KOPT-K1 (cell line): ENCODE results near the gene HMGXB3.

ENCODE experiments used
- H3K27ac ChIP-seq: fragments of 200-600 bp; sonication (generic); 2 replicates; pipeline ENCODE4 v1.5.1; 2016; ENCODE audit warnings: antibody characterized with exemption, mild to moderate bottlenecking, low read depth, low read length; ENCODE audit not compliant: poor library complexity, severe bottlenecking
- H3K36me3 ChIP-seq: fragments of 200-600 bp; sonication (generic); 2 replicates; pipeline ENCODE4 v1.5.1; 2017; ENCODE audit warnings: antibody characterized with exemption, mild to moderate bottlenecking, low read length, moderate library complexity; ENCODE audit not compliant: insufficient read depth
- H3K9me3 ChIP-seq: fragments of 200-600 bp; sonication (generic); 2 replicates; pipeline ENCODE4 v1.5.1; 2017; ENCODE audit warnings: antibody characterized with exemption, low read length, mild to moderate bottlenecking; ENCODE audit not compliant: insufficient read depth, poor library complexity, severe bottlenecking

Gene HMGXB3

DNA sequence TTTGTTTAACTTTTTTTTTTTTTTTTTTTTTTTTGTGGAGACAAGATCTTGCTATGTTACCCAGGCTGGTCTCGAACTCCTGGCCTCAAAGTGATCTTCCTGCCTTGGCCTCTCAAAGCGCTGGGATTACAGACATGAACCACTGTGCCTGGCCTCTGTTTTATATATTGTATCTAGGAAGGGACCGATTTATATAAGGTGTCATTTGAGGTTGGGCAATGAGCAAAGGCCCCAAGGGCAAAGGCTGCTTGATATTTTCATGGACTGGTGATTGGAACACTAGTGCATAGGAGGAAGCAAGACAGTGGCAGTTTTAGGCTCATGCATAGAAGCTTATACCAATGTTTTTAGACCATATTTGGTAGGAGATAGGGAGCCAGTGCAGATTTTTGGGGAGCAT is 36.8 kb upstream of the HMGXB3 start:
- Histone ChIP-seq H3K9me3 (no peaks in the 10 kb centered on the region), H3K36me3 (no peaks in the 10 kb centered on the region), H3K27ac (no peak overlapping the region)

DNA sequence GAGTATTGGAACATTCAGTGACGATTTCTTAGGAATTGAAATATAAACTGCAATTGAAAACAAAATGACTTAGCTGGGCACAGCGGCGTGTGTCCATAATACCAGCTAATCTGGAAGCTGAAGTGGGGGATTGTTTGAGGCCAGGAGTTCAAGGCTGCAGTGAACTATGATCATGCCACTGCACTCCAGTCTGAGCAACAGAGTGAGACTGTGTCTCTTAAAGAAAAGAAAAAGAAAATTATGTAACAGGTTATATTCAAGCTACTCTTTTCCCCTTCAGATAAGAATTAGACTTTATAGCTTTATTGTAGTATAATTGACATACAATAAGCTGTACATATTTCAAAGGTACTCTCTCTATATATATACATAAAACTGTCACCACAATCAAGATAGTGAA is 33.6 kb upstream of the HMGXB3 start:
- no peaks in the 10 kb centered on the region for H3K9me3 ChIP-seq
- H3K27ac ChIP-seq: no peak overlapping the region
- no peaks in the 10 kb centered on the region for H3K36me3 ChIP-seq

DNA sequence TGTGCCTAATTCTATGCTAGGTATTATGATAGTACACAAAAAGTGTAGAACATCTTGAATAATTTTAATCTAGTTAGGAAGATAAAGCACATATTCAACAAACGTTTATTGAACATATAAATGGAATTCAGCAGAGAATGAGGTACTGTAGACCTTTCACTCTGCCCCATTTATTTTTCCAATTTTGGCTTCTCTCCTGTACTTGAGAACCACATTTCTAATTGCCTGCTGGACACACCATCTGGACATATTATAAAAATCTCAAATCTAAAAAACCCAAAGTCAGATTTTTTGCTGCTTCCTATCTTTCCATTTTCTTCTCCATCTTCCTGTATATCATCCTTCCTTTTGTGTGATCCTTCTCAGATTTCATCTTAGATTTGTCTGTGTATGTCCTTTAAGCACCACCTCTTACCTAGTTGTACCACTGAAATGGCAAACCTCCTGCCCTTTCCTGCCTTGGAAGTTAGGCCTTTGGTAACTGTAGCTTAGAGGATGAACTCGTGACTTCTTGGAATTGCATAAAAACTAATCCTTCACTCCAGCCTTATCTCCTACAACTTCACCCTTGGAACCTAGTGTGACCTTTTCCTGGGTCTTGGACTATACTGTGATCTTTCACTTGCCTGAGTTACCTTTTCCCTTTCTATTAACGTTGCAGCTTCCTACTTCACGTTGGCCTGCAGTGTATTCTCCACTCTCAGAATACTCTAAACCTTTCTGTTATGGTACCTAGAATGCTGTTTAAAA is 31.2 kb upstream of the HMGXB3 start:
- H3K36me3 ChIP-seq: no peaks in the 10 kb centered on the region
- H3K27ac ChIP-seq: no peak overlapping the region
- H3K9me3 ChIP-seq: no peaks in the 10 kb centered on the region

DNA sequence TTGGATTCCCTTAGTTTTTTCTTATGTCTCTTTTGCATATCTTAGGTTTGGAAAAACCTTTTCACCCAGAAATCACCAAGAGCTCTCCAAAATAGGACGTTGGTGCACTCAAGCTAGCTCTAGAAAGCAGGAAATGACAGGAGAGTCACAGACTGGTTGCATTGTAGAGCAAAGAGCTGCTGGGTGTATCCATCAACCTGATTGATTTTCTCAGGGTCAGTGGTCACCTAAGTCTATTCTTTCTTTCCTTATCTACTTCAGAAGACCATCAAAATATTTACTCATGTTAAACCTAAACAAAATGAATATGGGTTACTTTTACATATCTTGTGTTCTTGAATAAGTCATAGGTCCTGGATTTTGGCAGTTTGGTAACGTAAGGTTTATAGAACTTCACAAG is 25.1 kb upstream of the HMGXB3 start:
- Histone ChIP-seq H3K27ac (no peak overlapping the region), H3K36me3 (peaks cover 15% of the 10 kb centered on the region; the same call in 1 of the 2 replicates), H3K9me3 (no peaks in the 10 kb centered on the region)

DNA sequence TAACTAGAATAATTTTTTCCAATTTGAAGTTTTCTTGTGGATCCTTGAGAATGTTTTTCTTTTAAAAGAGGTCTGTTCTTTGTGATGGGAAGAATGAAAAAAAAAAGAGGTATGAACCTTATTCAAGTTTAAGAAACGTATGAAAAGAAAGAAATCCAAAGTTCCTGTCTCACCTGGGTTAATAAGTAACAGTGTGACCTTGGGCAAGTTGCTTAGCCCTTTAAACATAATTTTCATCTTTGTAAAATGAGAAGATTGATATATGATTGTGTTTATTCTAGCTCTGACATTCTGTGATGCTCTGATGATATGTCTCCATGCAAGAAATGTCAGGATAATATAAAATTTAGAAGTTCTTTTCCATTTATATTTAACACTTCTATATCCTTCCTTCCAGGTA is 20.6 kb upstream of the HMGXB3 start:
- Histone ChIP-seq H3K36me3 (peaks cover 21% of the 10 kb centered on the region; the same call in 1 of the 2 replicates), H3K9me3 (no peaks in the 10 kb centered on the region), H3K27ac (no peak overlapping the region)

DNA sequence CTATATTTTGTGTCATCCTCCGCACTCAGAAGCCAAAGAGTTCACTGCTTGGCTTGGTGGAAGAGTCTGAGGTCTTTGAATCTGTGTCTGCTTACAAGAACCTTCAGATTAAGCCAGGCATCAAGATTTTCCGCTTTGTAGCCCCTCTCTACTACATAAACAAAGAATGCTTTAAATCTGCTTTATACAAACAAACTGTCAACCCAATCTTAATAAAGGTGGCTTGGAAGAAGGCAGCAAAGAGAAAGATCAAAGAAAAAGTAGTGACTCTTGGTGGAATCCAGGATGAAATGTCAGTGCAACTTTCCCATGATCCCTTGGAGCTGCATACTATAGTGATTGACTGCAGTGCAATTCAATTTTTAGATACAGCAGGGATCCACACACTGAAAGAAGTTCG is 19.3 kb upstream of the HMGXB3 start:
- H3K27ac ChIP-seq: no peak overlapping the region
- H3K9me3 ChIP-seq: no peaks in the 10 kb centered on the region
- H3K36me3 ChIP-seq: peaks cover 21% of the 10 kb centered on the region; the same call in 1 of the 2 replicates

DNA sequence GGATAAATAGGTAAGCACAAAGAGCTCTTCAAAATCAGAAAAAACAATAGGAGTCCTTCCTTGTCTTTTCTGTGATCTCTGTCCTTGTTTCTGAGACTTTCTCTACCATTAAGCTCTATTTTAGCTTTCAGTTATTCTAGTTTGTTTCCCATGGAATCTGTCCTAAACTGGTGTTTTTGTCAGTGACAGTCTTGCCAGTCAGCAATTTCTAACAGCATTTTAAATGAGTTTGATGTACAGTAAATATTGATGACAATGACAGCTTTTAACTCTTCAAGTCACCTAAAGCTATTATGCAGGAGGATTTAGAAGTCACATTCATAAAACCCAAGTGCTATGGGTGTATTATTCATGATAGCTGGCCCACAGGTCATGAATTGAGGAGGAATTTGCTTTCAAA is 18.0 kb upstream of the HMGXB3 start:
- peaks cover 21% of the 10 kb centered on the region; the same call in 1 of the 2 replicates for H3K36me3 ChIP-seq
- H3K27ac ChIP-seq: no peak overlapping the region

DNA sequence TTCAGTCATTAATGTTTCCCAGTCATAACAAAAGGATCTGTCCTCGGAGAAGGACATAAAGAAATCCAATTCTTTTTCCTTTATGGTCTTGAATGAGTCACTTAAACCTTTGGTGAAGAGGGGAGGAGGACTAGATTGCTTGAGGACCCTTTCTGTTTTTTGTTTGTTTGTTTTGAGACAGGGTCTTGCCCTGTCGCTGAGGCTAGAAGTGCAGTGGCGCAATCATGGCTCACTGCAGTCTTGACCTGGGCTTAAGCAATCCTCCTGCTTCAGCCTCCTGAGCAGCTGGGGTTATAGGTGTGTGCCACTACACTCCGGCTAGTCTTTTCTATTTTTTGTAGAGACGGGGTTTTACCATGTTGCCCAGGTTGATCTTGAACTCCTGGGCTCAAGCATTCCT is 12.4 kb upstream of the HMGXB3 start:
- Histone ChIP-seq H3K27ac (no peak overlapping the region), H3K9me3 (no peaks in the 10 kb centered on the region), H3K36me3 (no peaks in the 10 kb centered on the region)

More for the DNA sequence above, 18.0 kb upstream of the HMGXB3 start:
- no peaks in the 10 kb centered on the region for H3K9me3 ChIP-seq

DNA sequence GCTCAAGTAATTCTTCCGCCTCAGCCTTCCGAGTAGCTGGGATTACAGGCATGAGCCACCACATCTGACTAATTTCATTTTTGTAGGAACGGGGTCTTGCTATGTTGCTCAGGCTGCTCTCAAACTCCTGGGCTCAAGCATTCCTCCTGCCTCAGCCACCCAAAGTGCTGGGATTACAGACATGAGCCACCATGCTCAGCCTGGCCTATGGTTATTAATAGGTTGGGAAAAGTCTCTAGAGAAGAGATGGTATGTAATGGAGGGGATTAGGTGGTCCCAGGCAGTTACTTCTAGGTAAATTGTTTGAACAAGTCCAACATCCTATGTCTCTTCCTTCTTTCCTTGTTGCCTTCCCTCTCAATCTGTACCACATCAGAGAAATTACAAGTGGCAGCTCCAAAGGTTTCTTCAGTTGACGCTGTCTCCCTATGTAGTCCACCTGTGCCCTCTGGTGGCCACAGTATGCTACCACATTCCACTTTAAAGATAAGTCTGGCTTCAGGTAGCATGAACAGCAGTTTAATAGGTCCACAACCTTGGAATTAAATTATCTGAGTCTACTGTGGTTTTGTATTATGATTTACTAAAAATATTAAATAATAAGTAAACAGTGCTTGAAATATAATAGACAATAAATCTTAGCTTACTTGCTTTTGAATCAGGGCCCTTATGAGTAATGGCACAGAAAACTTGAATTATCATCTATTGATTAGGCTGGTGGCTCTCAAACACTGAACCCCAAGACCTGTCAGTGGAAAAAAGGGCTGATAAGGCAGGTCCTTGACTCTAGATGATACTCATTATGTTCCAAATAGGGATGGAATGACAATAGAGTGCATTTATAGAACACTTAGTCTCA is 9.8 kb upstream of the HMGXB3 start:
- Histone ChIP-seq H3K9me3 (no peaks in the 10 kb centered on the region), H3K36me3 (peaks cover 9% of the 10 kb centered on the region; the same call in 1 of the 2 replicates), H3K27ac (no peak overlapping the region)

DNA sequence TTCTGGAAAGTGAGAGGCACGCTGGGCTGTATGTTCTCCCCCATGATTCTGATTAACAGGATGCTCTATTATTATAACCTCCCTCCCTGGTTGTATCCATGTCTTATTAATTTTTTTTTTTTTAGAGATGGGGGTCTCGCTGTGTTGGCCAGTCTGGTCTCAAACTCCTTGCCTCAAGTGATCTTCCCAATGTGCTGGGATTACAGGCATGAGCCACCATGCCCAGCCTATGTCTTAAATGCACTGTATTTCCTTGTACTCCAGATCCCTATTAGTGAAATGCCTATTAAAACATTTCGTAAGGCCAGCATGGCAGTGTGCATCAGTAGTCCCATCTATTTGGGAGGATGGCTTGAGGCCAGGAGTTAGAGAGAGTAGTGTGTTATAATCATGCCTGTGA is 7.1 kb upstream of the HMGXB3 start:
- H3K36me3 ChIP-seq: peaks cover 10% of the 10 kb centered on the region; the same call in 1 of the 2 replicates
- no peaks in the 10 kb centered on the region for H3K9me3 ChIP-seq
- H3K27ac ChIP-seq: no peak overlapping the region

DNA sequence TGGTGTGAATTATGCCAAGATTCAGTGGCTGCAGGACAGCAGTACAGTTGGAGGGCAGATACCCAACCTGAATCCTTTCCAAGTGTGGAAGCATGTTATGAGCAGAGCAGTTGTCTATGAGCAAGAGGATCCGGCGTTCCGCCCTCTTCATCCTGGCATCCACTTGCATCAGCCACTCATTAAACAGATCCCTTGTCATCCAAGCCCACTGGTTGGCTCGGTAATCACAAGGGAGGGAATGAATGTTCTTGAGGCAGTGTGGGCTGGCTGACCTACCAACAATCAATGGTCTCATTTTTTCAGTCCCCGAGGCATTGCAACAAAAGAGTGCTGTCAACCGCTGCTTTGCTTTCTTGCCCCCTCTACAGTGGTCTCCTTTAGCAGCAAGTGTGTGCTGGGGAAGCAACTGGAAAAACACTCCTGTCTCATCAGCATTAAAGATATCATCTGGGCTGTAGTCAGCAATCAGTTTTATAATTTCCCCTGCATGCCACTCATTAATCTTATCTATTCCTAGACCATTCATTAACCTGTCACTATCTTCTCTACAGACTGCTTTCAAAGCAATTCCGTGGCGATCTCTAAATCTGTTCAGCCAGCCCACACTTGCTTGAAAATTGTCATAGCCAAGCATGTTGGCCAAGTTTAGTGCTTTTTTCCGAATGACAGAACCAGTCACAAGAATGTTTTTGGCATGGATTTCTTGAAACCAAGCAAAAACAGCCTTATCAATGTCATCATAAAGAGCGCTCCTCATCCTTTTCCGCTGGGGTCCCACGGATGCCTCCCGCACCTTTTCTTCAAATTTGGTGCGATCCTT is 4.9 kb upstream of the HMGXB3 start:
- no peak overlapping the region for H3K27ac ChIP-seq
- no peaks in the 10 kb centered on the region for H3K9me3 ChIP-seq

DNA sequence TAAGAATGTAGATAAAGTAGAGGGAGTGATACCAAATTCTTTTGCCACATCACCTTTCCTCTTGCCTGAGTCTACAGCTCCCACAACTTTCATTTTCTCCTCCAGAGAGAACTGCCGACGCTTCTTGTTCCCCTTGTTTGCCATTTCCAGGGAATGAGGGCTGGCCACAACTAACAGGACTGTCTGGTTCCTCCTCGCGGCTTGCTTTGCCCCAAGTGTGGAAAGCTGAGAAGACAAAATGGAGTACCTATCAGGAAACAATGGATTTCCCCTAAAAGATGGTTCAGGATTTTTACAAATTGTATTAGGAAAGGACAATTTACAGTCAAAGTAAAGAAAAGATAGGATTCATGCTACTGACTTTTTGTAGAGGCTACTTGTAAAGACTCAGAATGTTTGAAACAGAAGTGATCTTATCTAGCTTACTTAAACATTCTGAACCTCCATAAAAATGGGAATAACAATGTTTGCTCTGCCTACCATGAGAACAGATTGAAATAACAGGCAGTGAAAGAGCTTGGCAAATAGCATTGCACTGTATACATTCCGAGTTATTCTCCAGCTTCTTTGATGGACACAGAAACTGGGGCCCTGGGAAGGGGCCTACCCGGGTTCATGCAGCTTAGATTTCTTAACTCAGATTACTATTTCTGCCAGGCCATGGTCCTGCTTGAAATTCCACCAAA is 4.2 kb upstream of the HMGXB3 start:
- Histone ChIP-seq H3K36me3 (peaks cover 10% of the 10 kb centered on the region; the same call in 1 of the 2 replicates), H3K27ac (no peak overlapping the region), H3K9me3 (no peaks in the 10 kb centered on the region)

More for the DNA sequence above, 4.9 kb upstream of the HMGXB3 start:
- peaks cover 10% of the 10 kb centered on the region; the same call in 1 of the 2 replicates for H3K36me3 ChIP-seq

DNA sequence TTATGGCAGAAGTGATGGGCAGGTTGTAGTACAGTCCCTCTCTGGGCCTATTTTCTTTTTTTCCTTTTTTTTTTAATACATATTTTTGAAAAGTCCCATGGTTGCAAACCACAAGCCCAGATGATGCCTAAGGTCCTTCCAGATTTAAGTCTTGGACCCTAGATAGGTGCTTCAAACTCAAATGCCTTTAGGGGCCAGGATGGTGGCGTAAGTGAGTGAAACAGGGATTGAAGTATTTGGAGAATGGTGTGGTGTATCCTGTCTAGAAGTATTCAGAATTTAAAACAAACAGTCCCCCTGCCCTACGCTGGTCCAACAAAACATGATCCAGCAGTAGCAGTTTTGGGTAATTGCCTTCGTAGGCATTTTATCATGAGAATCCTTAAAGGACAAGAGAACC is 2.3 kb upstream of the HMGXB3 start:
- peaks cover 10% of the 10 kb centered on the region; the same call in 1 of the 2 replicates for H3K36me3 ChIP-seq
- H3K9me3 ChIP-seq: no peaks in the 10 kb centered on the region
- H3K27ac ChIP-seq: no peak overlapping the region

DNA sequence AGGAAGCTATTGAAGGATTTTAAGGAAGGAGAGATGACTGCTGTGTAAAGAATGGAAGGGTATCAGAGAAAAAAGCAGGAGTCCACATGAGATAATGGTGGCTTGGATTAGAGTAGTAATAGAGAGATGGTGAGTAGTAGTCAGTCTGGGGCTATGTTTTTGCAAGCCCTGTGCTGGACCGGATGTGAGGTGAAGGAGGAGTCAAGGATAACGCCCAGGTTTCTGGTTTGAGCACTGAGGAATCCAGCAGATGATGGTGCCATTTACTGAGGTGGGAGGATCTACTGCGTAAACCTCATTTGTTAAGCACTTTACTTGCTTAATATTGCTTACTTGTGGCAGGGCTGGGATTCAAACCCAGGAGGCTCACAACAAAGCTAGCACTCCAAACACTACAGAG is 1.2 kb upstream of the HMGXB3 start:
- Histone ChIP-seq H3K9me3 (no peaks in the 10 kb centered on the region), H3K27ac (no peak overlapping the region), H3K36me3 (peaks cover 14% of the 10 kb centered on the region; the same call in 1 of the 2 replicates)
